SK-N-SH treated with all-trans-retinoic acid at 6 μM for 48 hours (cell line): ENCODE measurements around the gene OBP2A.

Experiments
- ATAC-seq: fragments of 200-7000 bp; cut with Tn5 transposase; 3 replicates; pipeline ENCODE4 v1.9.1; 2020; ENCODE audit warnings: mild to moderate bottlenecking, moderate library complexity
- ARNTL ChIP-seq: fragments of 450-650 bp; formaldehyde crosslinking; IDR thresholded peaks from 2 replicates; pipeline ENCODE4 v1.5.0; 2020; ENCODE audit warnings: low read depth, mild to moderate bottlenecking, moderate library complexity, borderline replicate concordance
- BACH2 ChIP-seq: fragments of 250-450 bp; sonication (Bioruptor Pico); IDR thresholded peaks from 2 replicates; pipeline ENCODE4 v1.9.0; 2021; ENCODE audit warnings: mild to moderate bottlenecking, borderline replicate concordance
- CREB5 ChIP-seq: fragments of 250-450 bp; sonication (Bioruptor Pico); IDR thresholded peaks from 2 replicates; pipeline ENCODE4 v1.5.1; 2020; ENCODE audit warnings: low read depth, mild to moderate bottlenecking, moderate library complexity
- CSDC2 ChIP-seq: fragments of 250-450 bp; sonication (Bioruptor Pico); IDR thresholded peaks from 2 replicates; pipeline ENCODE4 v1.5.0; 2020; ENCODE audit warnings: mild to moderate bottlenecking, moderate library complexity
- CSRNP3 ChIP-seq: fragments of 250-450 bp; sonication (Bioruptor Pico); IDR thresholded peaks from 2 replicates; pipeline ENCODE4 v1.5.1; 2021; ENCODE audit warnings: mild to moderate bottlenecking, moderate library complexity
- GLIS3 ChIP-seq: fragments of 250-450 bp; sonication (Bioruptor Pico); IDR thresholded peaks from 2 replicates; pipeline ENCODE4 v1.5.0; 2020; ENCODE audit warnings: mild to moderate bottlenecking, moderate library complexity
- ISL1 ChIP-seq: fragments of 250-450 bp; sonication (Bioruptor Pico); IDR thresholded peaks from 2 replicates; pipeline ENCODE4 v2.1.2; 2022; ENCODE audit warnings: mild to moderate bottlenecking, moderate library complexity
- OSR1 ChIP-seq: fragments of 250-450 bp; sonication (Bioruptor Pico); IDR thresholded peaks from 2 replicates; pipeline ENCODE4 v1.8.0; 2022; ENCODE audit warnings: moderate library complexity, mild to moderate bottlenecking, inconsistent platforms
- POU6F1 ChIP-seq: fragments of 250-450 bp; sonication (Bioruptor Pico); IDR thresholded peaks from 2 replicates; pipeline ENCODE4 v1.8.0; 2021; ENCODE audit warnings: low read depth, mild to moderate bottlenecking, moderate library complexity, borderline replicate concordance
- PPARA ChIP-seq: fragments of 250-450 bp; sonication (Bioruptor Pico); IDR thresholded peaks from 2 replicates; pipeline ENCODE4 v1.5.0; 2020; ENCODE audit warnings: mild to moderate bottlenecking, borderline replicate concordance
- RARB ChIP-seq: fragments of 250-450 bp; sonication (Bioruptor Pico); IDR thresholded peaks from 2 replicates; pipeline ENCODE4 v1.8.0; 2021; ENCODE audit warnings: mild to moderate bottlenecking, moderate library complexity
- SNAI2 ChIP-seq: fragments of 250-450 bp; sonication (Bioruptor Pico); IDR thresholded peaks from 2 replicates; pipeline ENCODE4 v1.5.0; 2020; ENCODE audit warnings: mild to moderate bottlenecking, moderate library complexity
- TCF4 ChIP-seq: fragments of 250-450 bp; sonication (Bioruptor Pico); IDR thresholded peaks from 2 replicates; pipeline ENCODE4 v1.8.0; 2021; ENCODE audit warnings: mild to moderate bottlenecking, moderate library complexity, borderline replicate concordance
- TOX ChIP-seq: fragments of 250-450 bp; sonication (Bioruptor Pico); IDR thresholded peaks from 2 replicates; pipeline ENCODE4 v1.8.0; 2021; ENCODE audit warnings: mild to moderate bottlenecking, moderate library complexity, borderline replicate concordance
- ZC3H10 ChIP-seq: fragments of 250-450 bp; sonication (Bioruptor Pico); IDR thresholded peaks from 2 replicates; pipeline ENCODE4 v1.5.1; 2021; ENCODE audit warnings: mild to moderate bottlenecking, moderate library complexity
- ZFP3 ChIP-seq: fragments of 250-450 bp; sonication (Bioruptor Pico); IDR thresholded peaks from 2 replicates; pipeline ENCODE4 v1.5.0; 2020; ENCODE audit warnings: mild to moderate bottlenecking, moderate library complexity
- ZFP30 ChIP-seq: fragments of 450-650 bp; formaldehyde crosslinking; IDR thresholded peaks from 2 replicates; pipeline ENCODE4 v1.5.0; 2022; ENCODE audit warnings: mild to moderate bottlenecking, moderate library complexity
- ZNF565 ChIP-seq: fragments of 450-650 bp; formaldehyde crosslinking; conservative IDR thresholded peaks from 2 replicates; pipeline ENCODE4 v1.5.0; 2020; ENCODE audit warnings: low read depth, mild to moderate bottlenecking, moderate library complexity
- ZNF70 ChIP-seq: fragments of 450-650 bp; formaldehyde crosslinking; IDR thresholded peaks from 2 replicates; pipeline ENCODE4 v1.5.0; 2020; ENCODE audit warnings: mild to moderate bottlenecking, moderate library complexity
- ZNF8 ChIP-seq: fragments of 450-650 bp; formaldehyde crosslinking; IDR thresholded peaks from 2 replicates; pipeline ENCODE4 v1.5.0; 2020; ENCODE audit warnings: mild to moderate bottlenecking, moderate library complexity
- TF ChIP-seq, protein P1 (sequence below): fragments of 250-450 bp; sonication (Bioruptor Pico); IDR thresholded peaks from 2 replicates; pipeline ENCODE4 v1.5.0; 2020; ENCODE audit warnings: mild to moderate bottlenecking, moderate library complexity

OBP2A gene

DNA sequence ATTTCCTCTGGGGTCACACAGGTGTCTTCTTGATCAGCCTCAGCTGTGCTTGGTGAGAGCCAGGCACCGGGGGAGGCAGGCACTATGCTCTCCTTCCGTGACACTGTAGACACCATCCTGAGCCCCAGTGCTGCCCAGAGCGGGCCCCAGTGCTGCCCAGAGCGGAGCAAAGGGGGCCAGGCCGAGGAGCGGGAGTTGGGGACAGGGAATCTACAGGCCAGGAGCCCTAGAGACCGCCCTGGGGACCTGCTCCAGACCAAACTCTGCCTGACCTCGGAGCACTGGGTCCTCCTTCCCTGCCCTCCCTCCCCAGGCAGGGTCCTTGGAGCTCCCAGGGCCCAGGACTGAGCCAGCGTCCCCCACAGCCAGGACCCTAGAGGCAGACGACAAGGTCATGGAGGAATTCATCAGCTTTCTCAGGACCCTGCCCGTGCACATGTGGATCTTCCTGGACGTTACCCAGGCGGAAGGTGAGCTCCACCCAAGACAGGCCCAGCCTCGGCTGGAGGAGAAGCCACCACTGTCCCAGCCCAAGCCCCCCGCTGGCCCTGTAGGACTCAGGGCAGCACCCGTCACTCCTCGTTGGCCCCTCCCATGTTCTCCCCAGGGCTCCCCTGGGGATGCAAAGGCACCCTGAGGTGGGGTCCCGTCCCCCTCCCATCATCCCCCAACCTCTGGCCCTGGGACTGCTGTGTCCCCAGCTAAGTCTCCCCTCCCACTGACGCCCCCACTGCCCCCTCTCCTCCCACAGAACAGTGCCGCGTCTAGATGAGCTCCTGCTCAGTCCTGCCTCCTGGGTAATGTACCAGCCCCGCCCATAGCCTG is 45.8 kb downstream of the OBP2A start:
- TF ChIP-seq, protein P1, sequence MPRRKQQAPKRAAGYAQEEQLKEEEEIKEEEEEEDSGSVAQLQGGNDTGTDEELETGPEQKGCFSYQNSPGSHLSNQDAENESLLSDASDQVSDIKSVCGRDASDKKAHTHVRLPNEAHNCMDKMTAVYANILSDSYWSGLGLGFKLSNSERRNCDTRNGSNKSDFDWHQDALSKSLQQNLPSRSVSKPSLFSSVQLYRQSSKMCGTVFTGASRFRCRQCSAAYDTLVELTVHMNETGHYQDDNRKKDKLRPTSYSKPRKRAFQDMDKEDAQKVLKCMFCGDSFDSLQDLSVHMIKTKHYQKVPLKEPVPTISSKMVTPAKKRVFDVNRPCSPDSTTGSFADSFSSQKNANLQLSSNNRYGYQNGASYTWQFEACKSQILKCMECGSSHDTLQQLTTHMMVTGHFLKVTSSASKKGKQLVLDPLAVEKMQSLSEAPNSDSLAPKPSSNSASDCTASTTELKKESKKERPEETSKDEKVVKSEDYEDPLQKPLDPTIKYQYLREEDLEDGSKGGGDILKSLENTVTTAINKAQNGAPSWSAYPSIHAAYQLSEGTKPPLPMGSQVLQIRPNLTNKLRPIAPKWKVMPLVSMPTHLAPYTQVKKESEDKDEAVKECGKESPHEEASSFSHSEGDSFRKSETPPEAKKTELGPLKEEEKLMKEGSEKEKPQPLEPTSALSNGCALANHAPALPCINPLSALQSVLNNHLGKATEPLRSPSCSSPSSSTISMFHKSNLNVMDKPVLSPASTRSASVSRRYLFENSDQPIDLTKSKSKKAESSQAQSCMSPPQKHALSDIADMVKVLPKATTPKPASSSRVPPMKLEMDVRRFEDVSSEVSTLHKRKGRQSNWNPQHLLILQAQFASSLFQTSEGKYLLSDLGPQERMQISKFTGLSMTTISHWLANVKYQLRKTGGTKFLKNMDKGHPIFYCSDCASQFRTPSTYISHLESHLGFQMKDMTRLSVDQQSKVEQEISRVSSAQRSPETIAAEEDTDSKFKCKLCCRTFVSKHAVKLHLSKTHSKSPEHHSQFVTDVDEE (CRISPR knock-in tag) = no peak
- TF ChIP-seq OSR1 (CRISPR knock-in tag) (no peak), ZFP30 (CRISPR knock-in tag) (no peak), TCF4 (CRISPR knock-in tag) (no peak), ZNF8 (CRISPR knock-in tag) (no peak), ZNF565 (no peak), POU6F1 (CRISPR knock-in tag) (no peak), RARB (CRISPR knock-in tag) (no peak), ISL1 (no peak), ZFP3 (CRISPR knock-in tag) (no peak), BACH2 (CRISPR knock-in tag) (no peak), ZC3H10 (CRISPR knock-in tag) (no peak), CSDC2 (CRISPR knock-in tag) (no peak), GLIS3 (CRISPR knock-in tag) (no peak), TOX (CRISPR knock-in tag) (no peak)
- ATAC-seq = no peak

- ATAC-seq = no peak
- TF ChIP-seq POU6F1 (CRISPR knock-in tag) = no peak
- TF ChIP-seq, protein P1 (CRISPR knock-in tag) = no peak
- no peak for TF ChIP-seq CSDC2 (CRISPR knock-in tag)
- no peak for TF ChIP-seq ZFP30 (CRISPR knock-in tag)
- no peak for TF ChIP-seq CSRNP3 (CRISPR knock-in tag)
These were observed 46.3 kb downstream of the OBP2A start for GRCh38 chr9:135592331-135592590.

DNA sequence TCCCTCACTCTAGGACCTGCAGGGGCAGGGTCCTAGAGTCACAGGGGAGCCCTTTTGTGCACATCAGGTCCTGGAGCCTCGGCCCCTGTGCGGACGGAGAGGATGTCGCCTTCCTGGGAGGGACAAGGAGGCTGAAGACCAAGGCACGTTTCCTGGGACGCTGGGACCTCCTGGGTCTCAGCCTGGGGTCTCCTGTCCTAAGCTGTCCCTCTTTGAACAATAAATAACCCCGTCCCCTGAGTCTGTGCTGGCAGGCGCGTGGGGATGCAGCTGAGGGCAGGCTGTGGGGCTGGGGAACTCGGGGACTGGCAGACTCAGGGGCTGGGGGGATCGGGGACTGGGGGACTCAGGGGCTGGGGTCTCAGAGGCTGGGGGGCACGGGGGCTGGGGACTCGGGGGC is 46.7 kb downstream of the OBP2A start:
- ATAC-seq = no peak
- no peak for TF ChIP-seq ZNF565
- TF ChIP-seq ZNF8 (CRISPR knock-in tag) = no peak
- TF ChIP-seq ZC3H10 (CRISPR knock-in tag) = no peak
- no peak for TF ChIP-seq PPARA
- no peak for TF ChIP-seq ARNTL (CRISPR knock-in tag)
- TF ChIP-seq SNAI2 = no peak
- TF ChIP-seq CREB5 (CRISPR knock-in tag) = no peak
- TF ChIP-seq POU6F1 (CRISPR knock-in tag) = no peak
- TF ChIP-seq ISL1 = no peak
- no peak for TF ChIP-seq ZFP3 (CRISPR knock-in tag)
- no peak for TF ChIP-seq RARB (CRISPR knock-in tag)
- no peak for TF ChIP-seq ZNF70 (CRISPR knock-in tag)
- no peak for TF ChIP-seq ZFP30 (CRISPR knock-in tag)
- no peak for TF ChIP-seq CSRNP3 (CRISPR knock-in tag)
- TF ChIP-seq OSR1 (CRISPR knock-in tag) = no peak
- TF ChIP-seq BACH2 (CRISPR knock-in tag) = no peak
